Tibial artery (tissue), 4 donors: ENCODE measurements around the gene EEF2KMT.
"Not testable (repeated sequence)": the region's sequence is repeated elsewhere in the genome, so short reads cannot be mapped to it uniquely, and the experiment has no call there.

Experiments
- DNase-seq, 2 donors: peaks; one replicate each; pipeline ENCODE4 v3.0.0-alpha.2; 2019
- H3K27ac ChIP-seq, 2 donors: fragments of 200-600 bp; sonication (generic) in 1 of 2; 1 replicate in 1 of 2; 2 replicates in 1 of 2; pipeline ENCODE4 v1.5.1; 2018 to 2019; ENCODE audit warnings: mild to moderate bottlenecking in 1 of 2
- H3K27me3 ChIP-seq, 2 donors: fragments of 200-600 bp; sonication (generic) in 1 of 2; one replicate each; pipeline versions ENCODE4 v1.5.1 to v1.6.0; 2016 to 2019
- H3K36me3 ChIP-seq, 3 donors: fragments of 200-600 bp; sonication (generic) in 2 of 3; one replicate each; pipeline ENCODE4 v1.5.1; 2016 to 2019; ENCODE audit warnings: mild to moderate bottlenecking in 2 of 3
- H3K4me1 ChIP-seq, 4 donors: fragments of 200-600 bp; sonication (generic) in 2 of 4; 1 replicate in 3 of 4; 2 replicates in 1 of 4; pipeline ENCODE4 v1.5.1; 2016 to 2019
- H3K4me3 ChIP-seq, 2 donors: fragments of 200-600 bp; sonication (generic) in 1 of 2; 1 replicate in 1 of 2; 2 replicates in 1 of 2; pipeline ENCODE4 v1.5.1; 2018 to 2019; ENCODE audit warnings: mild to moderate bottlenecking in 2 of 2
- H3K9me3 ChIP-seq, 3 donors: fragments of 200-600 bp; sonication (generic) in 1 of 3; one replicate each; pipeline ENCODE4 v1.5.1; 2016 to 2019
- CTCF ChIP-seq, 2 experiments: fragments of 200-600 bp in 1 of 2; fragments of 450-650 bp in 1 of 2; IDR thresholded peaks; one replicate each; pipeline ENCODE4 v1.5.1; 2017 to 2019; ENCODE audit warnings: antibody characterized with exemption in 2 of 2, mild to moderate bottlenecking in 1 of 2, moderate library complexity in 1 of 2
- intact Hi-C: fragments of 100-400 bp; cut with DNase I; formaldehyde crosslinking; loops from one replicate; pipeline ENCODE4 v1.15.0; 2023; ENCODE audit warnings: low total_unique reads

EEF2KMT gene

DNA sequence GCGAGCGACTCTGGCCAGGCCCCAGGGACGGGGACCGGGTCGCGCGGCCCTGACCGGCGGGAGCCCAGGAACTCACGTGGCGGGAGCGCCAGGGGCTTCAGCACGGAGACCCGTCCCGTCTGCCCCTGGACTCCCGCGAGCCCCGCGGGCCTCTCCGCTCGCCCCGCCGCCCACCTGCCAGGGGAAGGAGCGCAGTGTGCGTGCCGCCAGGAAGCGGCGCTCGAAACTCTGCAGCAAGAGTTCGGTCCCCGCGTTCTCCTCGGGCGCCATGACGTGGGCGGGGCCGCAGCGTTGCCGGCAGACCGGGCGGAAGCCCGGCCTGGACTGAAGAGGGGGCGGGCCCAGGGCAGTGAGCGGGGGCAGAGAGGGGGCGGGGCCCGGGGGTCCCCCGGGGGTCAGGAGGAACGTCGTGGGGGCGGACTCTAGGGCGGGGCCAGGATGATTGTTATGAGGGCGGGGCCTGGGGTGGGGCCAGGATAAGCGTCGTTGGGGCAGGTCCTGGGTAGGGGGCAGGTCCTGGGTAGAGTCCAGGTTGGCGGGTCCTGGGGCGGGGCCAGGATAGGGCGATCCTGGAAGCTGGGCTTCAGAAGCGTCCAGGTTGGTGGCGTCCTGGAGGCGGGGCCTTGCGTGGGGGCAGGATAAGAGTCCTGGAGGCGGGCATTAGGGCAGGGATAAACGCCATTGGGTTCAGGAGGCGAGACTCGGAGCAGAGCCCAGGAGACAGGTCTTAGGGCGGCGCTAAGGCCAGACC lies at the start of gene EEF2KMT:
Gene EEF2KMT, minus strand, starts transcription at position 326 of the 751 bp plus-strand sequence. Its CDS starts 56 bp downstream, at position 270.
- H3K9me3 ChIP-seq, H3K27me3 ChIP-seq, intact Hi-C loops, H3K4me1 ChIP-seq, H3K36me3 ChIP-seq: not testable (repeated sequence)
- peak within 1 kb of the TSS; percentile 86 to 89 for H3K27ac ChIP-seq
- DNase-seq, result peak; percentile 100
- peak within 1 kb of the TSS; percentile 93 to 96 for H3K4me3 ChIP-seq

DNA sequence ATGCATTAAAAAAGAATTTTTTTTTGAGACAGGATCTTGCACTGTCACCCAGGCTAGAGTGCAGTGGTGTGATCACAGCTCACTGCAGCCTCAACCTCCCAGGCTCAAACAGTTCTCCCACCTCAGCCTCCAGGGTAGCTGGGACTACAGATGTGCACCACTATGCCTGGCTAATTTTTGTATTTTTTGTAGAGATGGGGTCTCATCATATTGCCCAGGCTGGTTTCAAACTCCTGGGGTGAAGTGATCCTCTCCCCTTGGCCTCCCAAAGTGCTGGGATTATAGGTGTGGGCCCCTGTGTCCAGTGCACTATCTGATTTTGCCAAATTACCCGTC lies 47.0 kb upstream of the EEF2KMT start:
- H3K27me3 ChIP-seq, H3K27ac ChIP-seq, H3K4me3 ChIP-seq, H3K36me3 ChIP-seq, H3K9me3 ChIP-seq, H3K4me1 ChIP-seq, intact Hi-C loops, DNase-seq: not testable (repeated sequence)

- Histone ChIP-seq H3K27me3 (no peaks in the 10 kb centered on the region), H3K36me3 (no peaks in the 10 kb centered on the region), H3K27ac (no peak overlapping the region), H3K9me3 (no peaks in the 10 kb centered on the region), H3K4me3 (no peak overlapping the region), H3K4me1 (no peaks in the 10 kb centered on the region)
- DNase-seq, result no peak
- no peak for TF ChIP-seq CTCF (IDR thresholded peaks at IDR 0.05)
- intact Hi-C loops, result no loop called here
These were observed 46.4 kb upstream of the EEF2KMT start for GRCh38 chr16:5143761-5144620.

- DNase-seq, H3K9me3 ChIP-seq, H3K4me1 ChIP-seq, intact Hi-C loops, H3K27me3 ChIP-seq, H3K4me3 ChIP-seq, H3K36me3 ChIP-seq, H3K27ac ChIP-seq: not testable (repeated sequence)
These were observed 42.6 kb upstream of the EEF2KMT start for GRCh38 chr16:5140151-5140550.

DNA sequence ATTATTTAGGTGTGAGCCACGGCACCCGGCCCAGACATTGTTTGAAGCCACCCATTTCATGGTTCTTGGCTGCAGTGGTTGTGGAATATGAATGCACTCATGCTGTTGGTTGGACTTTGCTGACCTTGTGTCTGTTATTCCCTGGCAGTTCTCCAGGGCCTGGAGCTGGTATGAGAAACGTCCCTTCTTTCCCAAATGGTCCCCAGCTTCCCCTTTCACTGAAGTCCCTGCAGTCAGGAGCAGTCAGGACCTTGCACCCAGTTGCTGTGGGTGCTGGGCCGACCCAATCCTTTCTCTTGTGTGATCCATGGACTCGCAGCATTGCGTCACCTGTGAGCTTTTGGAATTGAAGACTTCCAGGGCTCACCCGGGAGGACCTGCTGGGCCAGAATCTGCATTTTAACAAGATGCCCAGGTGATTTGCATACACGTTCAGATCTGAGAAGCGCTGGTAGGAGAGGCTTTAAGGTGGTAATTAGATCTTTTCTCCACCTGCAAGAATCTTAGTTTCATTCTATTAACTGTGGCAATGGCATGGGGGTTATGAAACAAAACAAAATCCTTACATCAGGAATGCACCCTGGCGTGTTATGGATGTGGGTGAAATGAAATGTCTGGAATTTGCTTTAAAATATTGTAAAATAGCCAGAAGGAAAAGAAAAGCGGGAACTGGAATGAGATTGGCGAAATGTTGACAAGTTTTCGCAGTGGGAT lies 37.3 kb upstream of the EEF2KMT start:
- H3K9me3 ChIP-seq, H3K4me1 ChIP-seq, H3K36me3 ChIP-seq, H3K27me3 ChIP-seq, H3K4me3 ChIP-seq, DNase-seq, intact Hi-C loops, H3K27ac ChIP-seq: not testable (repeated sequence)

DNA sequence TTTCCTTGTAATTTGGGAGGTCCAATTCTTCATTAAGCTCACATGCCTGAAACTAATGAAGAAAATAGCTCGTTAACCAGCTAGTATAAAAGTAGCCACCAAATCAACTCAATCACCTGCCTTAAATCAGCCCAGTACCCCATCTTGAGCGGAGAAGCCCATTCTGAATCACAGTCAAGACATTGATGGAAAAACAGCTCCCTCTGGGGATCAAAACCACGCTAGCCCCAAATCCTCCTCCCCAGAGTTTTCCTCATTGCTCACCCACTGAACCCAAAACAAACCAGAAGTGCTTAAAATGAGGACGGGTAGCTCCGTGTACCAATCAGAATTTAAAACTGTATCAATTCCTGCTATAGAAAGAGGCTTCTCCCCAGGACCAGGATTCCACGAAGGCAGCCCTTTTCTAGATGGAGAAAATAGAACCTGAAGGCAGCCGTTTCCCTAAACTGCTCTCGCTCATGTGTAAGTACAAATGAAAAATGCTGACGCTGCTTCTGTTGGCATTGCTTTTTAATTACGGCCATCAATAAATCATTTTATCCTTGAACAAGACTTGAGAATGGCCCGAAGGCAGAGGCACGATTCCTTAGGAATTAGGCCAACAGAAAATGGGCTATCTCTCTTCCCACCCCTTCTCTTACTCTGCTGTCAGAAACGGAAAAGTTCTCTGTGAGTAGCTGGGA lies 35.5 kb upstream of the EEF2KMT start:
- H3K27ac ChIP-seq, intact Hi-C loops: not testable (repeated sequence)

GRCh38 chr16:5131467-5132004 lies 33.9 kb upstream of the EEF2KMT start:
- intact Hi-C loops, H3K36me3 ChIP-seq, H3K27me3 ChIP-seq, DNase-seq, H3K4me3 ChIP-seq, H3K4me1 ChIP-seq, H3K9me3 ChIP-seq, H3K27ac ChIP-seq: not testable (repeated sequence)

More for the DNA sequence above, 35.5 kb upstream of the EEF2KMT start:
- not testable (repeated sequence) for H3K4me1 ChIP-seq, H3K27me3 ChIP-seq, H3K4me3 ChIP-seq, DNase-seq, H3K9me3 ChIP-seq, H3K36me3 ChIP-seq

DNA sequence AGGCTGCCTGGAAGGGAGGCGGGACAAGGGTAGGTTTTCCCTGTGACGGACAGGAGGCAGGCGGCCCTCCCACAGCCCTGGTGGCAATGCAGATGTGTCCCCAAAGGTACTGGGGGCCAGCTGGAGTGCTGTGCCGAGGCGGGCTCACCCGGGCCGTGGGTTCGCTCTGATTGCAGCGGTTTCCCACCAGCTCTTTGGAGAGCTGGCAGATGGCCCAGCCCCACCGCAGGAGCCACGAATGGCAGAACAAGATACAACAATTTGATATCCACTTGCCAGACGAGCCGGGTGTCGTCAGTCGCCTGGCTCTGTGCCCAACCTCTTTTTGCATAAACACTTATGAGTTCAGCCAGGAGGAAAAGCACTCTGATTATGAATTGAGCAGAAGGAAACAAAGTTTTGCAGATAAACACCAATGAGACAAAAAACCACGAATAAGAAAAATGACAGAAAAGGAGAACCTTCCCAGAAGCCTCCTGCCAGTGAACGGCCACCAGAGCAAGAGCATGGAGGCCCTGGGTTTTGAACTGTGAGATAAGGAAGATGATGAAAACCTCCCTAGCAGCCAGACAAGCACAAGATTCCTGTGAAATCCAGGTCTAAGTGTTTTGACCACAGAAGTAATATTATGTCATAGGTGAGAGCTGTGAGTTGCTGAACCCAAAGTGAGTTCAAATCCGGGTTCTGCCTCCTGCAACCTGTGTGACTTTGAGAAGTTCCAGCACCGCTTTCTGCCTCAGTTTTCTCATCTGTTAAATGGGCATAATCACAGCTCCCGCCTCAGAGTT lies 19.9 kb upstream of the EEF2KMT start:
- H3K4me3 ChIP-seq, DNase-seq, H3K4me1 ChIP-seq, H3K36me3 ChIP-seq, H3K27ac ChIP-seq, intact Hi-C loops, H3K9me3 ChIP-seq, H3K27me3 ChIP-seq: not testable (repeated sequence)

DNA sequence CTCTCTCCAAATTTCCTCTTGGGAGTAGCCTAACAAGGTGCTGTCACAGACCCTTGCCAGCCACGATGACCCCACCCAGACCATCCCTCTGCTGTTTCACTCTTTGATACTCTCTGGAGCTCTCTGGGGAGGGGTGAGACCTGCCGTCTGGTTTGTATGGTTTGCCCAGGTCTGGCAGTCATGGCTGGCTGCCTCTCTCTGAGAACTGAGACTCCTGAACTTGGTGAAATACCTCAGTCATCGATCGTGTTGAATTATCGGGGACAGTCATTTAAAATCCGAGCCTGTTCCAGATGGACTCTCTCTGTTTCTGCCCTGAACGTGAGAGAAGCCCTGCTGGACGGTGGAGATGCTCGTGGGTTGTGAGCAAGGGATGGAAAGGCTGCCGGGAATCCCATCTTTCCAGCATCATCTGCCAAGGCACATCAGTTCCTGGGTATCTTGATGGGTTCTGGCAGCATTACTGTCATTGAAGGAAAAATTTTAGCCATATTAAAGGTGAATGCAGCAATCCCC lies 19.2 kb upstream of the EEF2KMT start:
- intact Hi-C loops, H3K9me3 ChIP-seq, H3K27ac ChIP-seq, H3K4me3 ChIP-seq, H3K4me1 ChIP-seq, H3K36me3 ChIP-seq, DNase-seq, H3K27me3 ChIP-seq: not testable (repeated sequence)

- H3K36me3 ChIP-seq, H3K9me3 ChIP-seq, intact Hi-C loops, H3K27ac ChIP-seq, H3K4me1 ChIP-seq, H3K27me3 ChIP-seq, H3K4me3 ChIP-seq, DNase-seq: not testable (repeated sequence)
These were observed 13.3 kb upstream of the EEF2KMT start for GRCh38 chr16:5110933-5111332.
